Measurements from ENCODE around the gene CHPF. TPM values are rescaled to one million over a fixed set of nuclear protein-coding genes. Genes with fewer than 3 reads are reported as not detected.

The CHPF gene
- total RNA-seq, 1 experiment from 2014 or later, result 17.5 TPM

DNA sequence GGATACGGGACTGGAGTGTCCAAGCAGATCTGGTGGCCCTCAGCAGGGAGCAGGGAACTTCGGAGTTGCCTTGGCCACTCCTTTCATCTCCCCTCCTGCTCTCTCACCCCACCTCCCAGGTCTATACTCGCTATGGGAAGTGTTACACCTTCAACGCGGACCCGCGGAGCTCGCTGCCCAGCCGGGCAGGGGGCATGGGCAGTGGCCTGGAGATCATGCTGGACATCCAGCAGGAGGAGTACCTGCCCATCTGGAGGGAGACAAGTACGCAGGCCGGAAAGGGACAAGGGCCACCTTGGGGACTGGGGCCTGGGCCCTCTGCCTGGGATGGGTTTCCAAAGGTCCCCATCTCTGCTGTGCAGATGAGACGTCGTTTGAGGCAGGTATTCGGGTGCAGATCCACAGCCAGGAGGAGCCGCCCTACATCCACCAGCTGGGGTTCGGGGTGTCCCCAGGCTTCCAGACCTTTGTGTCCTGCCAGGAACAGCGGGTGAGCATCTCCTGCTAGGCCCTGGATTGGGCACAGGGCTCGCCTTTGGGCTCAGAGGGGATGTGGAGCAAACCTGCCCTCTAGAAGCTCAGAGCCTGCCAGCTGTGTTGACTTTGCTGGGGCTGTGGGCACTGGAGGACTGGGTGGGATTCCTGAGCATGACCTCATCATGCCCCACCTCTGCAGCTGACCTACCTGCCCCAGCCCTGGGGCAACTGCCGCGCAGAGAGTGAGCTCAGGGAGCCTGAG, 11.8 kb downstream of the CHPF start:
- Histone ChIP-seq H3K36me3 (ENCODE audit: control insufficient read depth, insufficient read depth, low read length) (no peaks in the 10 kb centered on the region), H3K4me3 (ENCODE audit: low read depth in 2 of 2, low read length in 2 of 2) (no peak overlapping the region), H3K9me3 (ENCODE audit: control insufficient read depth, insufficient read depth, low read depth, low read length) (no peaks in the 10 kb centered on the region), H3K4me1 (ENCODE audit: control insufficient read depth, insufficient read depth, low read length) (no peaks in the 10 kb centered on the region), H3K27me3 (ENCODE audit: control insufficient read depth, insufficient read depth, low read length) (peaks cover 5% of the 10 kb centered on the region; the same call in 1 of the 2 replicates), H3K27ac (ENCODE audit: low read length) (no peak overlapping the region)
- in situ Hi-C loops (cut with HindIII; ENCODE audit: low pct_unique_long_range_greater_than_20kb, low sequenced_read_pairs), result no loop called here
- DNase-seq (ENCODE audit: low read depth, low spot score) (no peak), ATAC-seq (no peak)
- ChIA-PET CTCF (no interaction called here), POLR2A (no interaction called here)
- intact Hi-C loops (cut with micrococcal nuclease; ENCODE audit: unreplicated experiment), result no loop called here
- no peak for TF ChIP-seq REST (IDR thresholded peaks at IDR 0.05; ENCODE audit: insufficient read depth in 1 of 2, low read depth in 2 of 2, low read length in 1 of 2)
- no peak for TF ChIP-seq POLR2AphosphoS5 (IDR thresholded peaks at IDR 0.05; ENCODE audit: low read depth, low read length)
- no peak for TF ChIP-seq TCF7L2 (IDR thresholded peaks at IDR 0.05; ENCODE audit: low read depth, low read length)
- no peak for TF ChIP-seq CTCF (IDR thresholded peaks at IDR 0.05)
- TF ChIP-seq SIN3A (IDR thresholded peaks at IDR 0.05; ENCODE audit: borderline replicate concordance, insufficient read depth, low read depth, low read length), result no peak
- no TSS peak for BruUV-seq (replicated peaks)

DNA sequence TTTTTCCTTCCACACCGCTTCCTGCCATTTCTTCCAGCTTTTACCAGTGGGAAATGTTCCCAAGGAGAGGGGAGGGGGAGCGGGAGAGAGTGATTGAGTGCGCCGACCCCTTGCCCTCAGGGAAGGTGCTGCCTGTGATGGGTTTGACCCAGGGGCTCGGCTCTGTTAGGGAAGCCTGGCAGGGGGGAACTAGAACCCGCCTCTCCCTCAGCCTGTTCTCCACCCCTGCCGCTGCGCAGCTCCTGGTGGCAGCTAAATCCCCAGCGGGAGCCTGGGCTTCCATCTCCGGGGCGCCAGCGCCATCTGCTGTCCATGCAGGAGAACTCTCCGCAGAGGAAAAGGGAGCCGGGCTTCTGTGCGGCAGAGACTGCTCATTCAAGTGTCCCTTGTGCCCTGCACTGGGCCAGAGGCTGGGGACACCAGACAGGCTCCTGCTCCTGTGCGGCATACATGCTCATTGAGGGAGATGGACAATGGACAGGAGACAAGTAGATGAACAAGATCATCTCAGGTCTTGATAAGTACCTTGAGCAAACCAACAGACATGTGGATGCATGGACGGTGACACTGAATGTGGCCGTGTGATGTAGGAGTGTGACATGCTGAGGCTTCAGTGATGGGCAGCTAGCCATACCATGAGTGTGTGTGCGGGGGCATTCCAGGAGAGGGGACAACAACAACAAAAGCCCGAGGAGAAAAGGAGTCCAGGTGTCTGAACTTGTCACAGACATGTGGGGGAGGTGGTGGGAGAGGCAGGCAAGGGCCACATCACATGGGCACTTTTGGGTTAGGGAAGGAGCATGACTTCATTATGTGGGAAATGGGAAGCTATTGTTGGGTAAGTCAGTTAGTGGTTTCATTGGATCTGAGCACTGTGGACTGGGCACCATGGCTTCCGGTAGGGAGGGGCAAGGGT, 13.3 kb downstream of the CHPF start:
- in situ Hi-C loops (cut with HindIII; ENCODE audit: low pct_unique_long_range_greater_than_20kb, low sequenced_read_pairs), result no loop called here
- CTCF ChIA-PET, result interaction anchor here (0.5 to 2.9 kb wide), 23 partner anchors 8 to 374 kb away, joined by 3 to 36 read pairs (median 4); partner anchors contain the start of gene GMPPA
- no peaks in the 10 kb centered on the region for H3K4me1 ChIP-seq (ENCODE audit: control insufficient read depth, insufficient read depth, low read length)
- no peak overlapping the region for H3K27ac ChIP-seq (ENCODE audit: low read length)
- ATAC-seq, result peak; percentile 94
- DNase-seq (ENCODE audit: low read depth, low spot score), result peak; percentile 62
- 0 out of 4 replicates have a peak, but pooled peaks of 1 of the 2 experiments have one; percentile 46 for TF ChIP-seq REST (IDR thresholded peaks at IDR 0.05; ENCODE audit: insufficient read depth in 1 of 2, low read depth in 2 of 2, low read length in 1 of 2)
- peak; percentile 95 for TF ChIP-seq CTCF (IDR thresholded peaks at IDR 0.05)
- no peak for TF ChIP-seq TCF7L2 (IDR thresholded peaks at IDR 0.05; ENCODE audit: low read depth, low read length)
- no peak for TF ChIP-seq POLR2AphosphoS5 (IDR thresholded peaks at IDR 0.05; ENCODE audit: low read depth, low read length)
- no peak for TF ChIP-seq SIN3A (IDR thresholded peaks at IDR 0.05; ENCODE audit: borderline replicate concordance, insufficient read depth, low read depth, low read length)
- H3K36me3 ChIP-seq (ENCODE audit: control insufficient read depth, insufficient read depth, low read length), result no peaks in the 10 kb centered on the region
- intact Hi-C loops (cut with micrococcal nuclease; ENCODE audit: unreplicated experiment), result loop anchor here (1.0 kb wide), 1 partner anchor 127 kb away; no protein-coding TSS in a partner anchor
- POLR2A ChIA-PET, result interaction anchor here (0.6 kb wide), 1 partner anchor 142 kb away, joined by 5 read pairs; no protein-coding TSS in a partner anchor
- peak overlapping the region; percentile 7 to 36; a peak in 3 of 4 replicates for H3K4me3 ChIP-seq (ENCODE audit: low read depth in 2 of 2, low read length in 2 of 2)
- H3K27me3 ChIP-seq (ENCODE audit: control insufficient read depth, insufficient read depth, low read length), result peaks cover 5% of the 10 kb centered on the region; the same call in 1 of the 2 replicates
- BruUV-seq (replicated peaks), result no TSS peak
- no peaks in the 10 kb centered on the region for H3K9me3 ChIP-seq (ENCODE audit: control insufficient read depth, insufficient read depth, low read depth, low read length)

All from Panc1 (cell line).